Mucosa of descending colon (tissue), 3 donors: ENCODE measurements around the gene BOLA3. TPM values are rescaled to one million over a fixed set of nuclear protein-coding genes. Genes with fewer than 3 reads are reported as not detected.

Experiments
- ATAC-seq: fragments of 200-7000 bp; cut with Tn5 transposase; one replicate; pipeline ENCODE4 v1.9.1; 2020; ENCODE audit warnings: mild to moderate bottlenecking, moderate library complexity
- DNase-seq, 3 donors: peaks; one replicate each; pipeline ENCODE4 v3.0.0-alpha.2; 2020
- H3K36me3 ChIP-seq: fragments of 200-600 bp; one replicate; pipeline ENCODE4 v1.8.0; 2021; ENCODE audit warnings: low read depth, mild to moderate bottlenecking
- H3K4me1 ChIP-seq: fragments of 200-600 bp; one replicate; pipeline ENCODE4 v1.8.0; 2021; ENCODE audit warnings: low read depth, mild to moderate bottlenecking
- H3K4me3 ChIP-seq: fragments of 200-600 bp; one replicate; pipeline ENCODE4 v1.8.0; 2021; ENCODE audit warnings: mild to moderate bottlenecking
- H3K9me3 ChIP-seq: fragments of 200-600 bp; one replicate; pipeline ENCODE4 v1.8.0; 2021; ENCODE audit warnings: mild to moderate bottlenecking
- CTCF ChIP-seq: fragments of 200-600 bp; IDR thresholded peaks from one replicate; pipeline ENCODE4 v1.8.0; 2022; ENCODE audit warnings: antibody characterized with exemption, mild to moderate bottlenecking
- intact Hi-C, 2 donors: fragments of 100-400 bp; cut with DNase I in 1 of 2; cut with micrococcal nuclease in 1 of 2; formaldehyde crosslinking; loops; one replicate each; pipeline versions ENCODE4 v1.11.0 to v1.11.1; 2022; cut with DNase I, micrococcal nuclease
- total RNA-seq, 3 donors: library from RNA; stranded (reverse); fragmentation: NEBNext Ultra II Directional in 2 of 3; extraction: Animal tissue kit (Norgen Biotek cat#: 25700) in 2 of 3; gene quantifications; one replicate each; pipeline versions ENCODE4 v1.2.1 to v1.2.4, GENCODE V29; 2021 to 2023
- donor health status: DM: no; HTN: no; CAD: no; lungs with moderate emphysema.
- donor health status: DM: no; HTN: no; CAD: no.
- donor health status: DM: no; HTN: yes; CAD: no.

Gene BOLA3
- total RNA-seq, 3 donors from 2014 or later = 29.6 to 47.0 (median 38.0) TPM

DNA sequence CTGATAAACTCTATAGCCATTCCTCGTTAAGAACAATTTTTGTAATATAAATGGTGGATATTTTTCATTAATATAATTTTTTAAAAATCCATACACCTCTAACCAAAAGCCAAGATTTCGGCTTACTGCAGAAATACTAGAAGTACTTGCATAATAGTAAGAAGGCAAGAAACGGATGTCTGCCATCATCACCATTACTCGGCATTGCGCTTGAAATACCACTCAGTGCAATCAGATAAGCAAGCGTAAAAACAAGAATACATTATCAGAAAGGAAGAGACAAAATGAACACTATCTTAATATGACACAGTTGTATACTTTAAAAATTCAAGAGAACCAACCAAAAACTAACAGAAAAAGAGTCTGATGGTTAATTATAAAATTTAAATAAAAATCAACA is 15.2 kb upstream of the BOLA3 start:
- ATAC-seq = no peak
- TF ChIP-seq CTCF = no peak
- no peaks in the 10 kb centered on the region for H3K9me3 ChIP-seq

DNA sequence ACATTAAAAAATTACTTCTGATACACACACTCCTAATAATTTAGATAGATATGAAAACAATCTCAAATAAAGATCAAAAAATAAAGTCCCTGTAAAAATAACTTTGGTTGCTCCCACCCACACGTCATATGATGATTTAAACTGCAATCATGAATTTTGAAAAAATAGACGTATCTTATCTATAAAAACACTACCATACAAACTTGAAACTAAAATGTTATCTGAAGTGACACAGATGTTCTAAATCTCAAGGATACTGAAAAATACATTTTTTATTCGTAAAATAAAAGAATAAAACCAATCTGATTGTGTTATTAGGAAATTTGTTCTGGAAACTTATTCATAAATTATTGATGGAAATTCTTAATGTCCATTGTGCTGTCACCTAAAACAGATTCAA is 8.1 kb upstream of the BOLA3 start:
- DNase-seq (no peak), ATAC-seq (no peak)
- Histone ChIP-seq H3K9me3 (no peaks in the 10 kb centered on the region), H3K4me1 (no peaks in the 10 kb centered on the region), H3K36me3 (peaks cover 11% of the 10 kb centered on the region), H3K4me3 (no peak overlapping the region)
- intact Hi-C loops = no loop called here
- no peak for TF ChIP-seq CTCF

More for the DNA sequence above, 15.2 kb upstream of the BOLA3 start:
- Histone ChIP-seq H3K36me3 (peaks cover 21% of the 10 kb centered on the region), H3K4me1 (no peaks in the 10 kb centered on the region), H3K4me3 (no peak overlapping the region)
- intact Hi-C loops = no loop called here
- no peak for DNase-seq

DNA sequence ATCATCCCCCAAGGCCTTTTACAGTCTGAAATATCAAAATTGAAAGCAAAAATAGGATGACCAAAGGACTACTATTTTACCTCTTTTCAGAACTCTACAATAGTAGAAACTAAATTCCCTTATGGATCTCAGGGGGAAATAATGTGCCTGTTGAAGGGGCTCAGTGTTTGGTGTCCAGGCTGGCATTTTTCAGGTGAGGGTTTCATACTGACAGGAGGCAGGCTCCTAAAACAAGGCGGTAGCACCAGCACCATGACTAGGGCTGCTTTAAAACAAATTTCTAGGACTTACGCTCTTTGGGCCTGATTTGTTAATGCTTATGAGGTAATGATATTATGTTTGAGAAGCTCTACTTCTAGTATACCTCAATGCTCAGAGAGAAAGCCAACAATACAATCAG is 5.2 kb upstream of the BOLA3 start:
- H3K36me3 ChIP-seq = no peaks in the 10 kb centered on the region
- no peak for DNase-seq
- intact Hi-C loops = no loop called here

DNA sequence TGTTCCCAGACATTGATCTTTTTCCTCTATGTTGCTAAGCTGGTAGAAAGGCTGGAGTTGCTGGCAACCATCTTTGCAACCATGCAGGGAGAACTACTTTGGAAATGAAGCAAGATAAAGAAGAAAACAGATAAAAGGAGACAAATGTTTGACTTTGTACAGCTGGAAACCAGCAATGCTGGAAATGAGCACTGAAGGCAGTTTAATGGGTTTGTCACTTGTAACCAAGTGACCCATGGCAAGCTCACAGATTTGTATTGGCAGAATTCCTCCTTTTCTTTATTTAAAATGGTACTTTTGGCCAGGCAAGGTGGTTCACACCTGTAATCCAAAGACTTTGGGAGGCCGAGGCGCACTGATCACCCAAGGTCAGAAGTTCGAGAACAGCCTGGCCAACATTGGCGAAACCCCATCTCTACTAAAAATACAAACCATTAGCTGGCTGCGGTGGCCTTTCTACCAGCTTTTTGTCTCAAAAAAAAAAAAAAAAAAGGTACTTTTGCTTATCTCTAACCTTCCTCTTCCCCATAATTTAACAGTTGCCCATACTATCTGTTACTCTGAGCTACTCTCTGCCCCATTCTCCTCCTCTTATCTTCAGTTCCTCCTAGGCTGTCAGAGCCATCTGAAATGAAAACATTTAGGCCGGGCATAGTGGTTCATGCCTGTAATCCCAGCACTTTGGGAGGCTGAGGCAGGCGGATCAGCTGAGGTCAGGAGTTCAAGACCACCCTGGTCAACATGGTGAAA is 2.0 kb upstream of the BOLA3 start:
- Histone ChIP-seq H3K36me3 (no peaks in the 10 kb centered on the region), H3K4me1 (peaks cover 12% of the 10 kb centered on the region), H3K4me3 (no peak overlapping the region), H3K9me3 (no peaks in the 10 kb centered on the region)
- DNase-seq = no peak
- TF ChIP-seq CTCF = no peak
- intact Hi-C loops = no loop called here
- ATAC-seq = no peak

More for the DNA sequence above, 5.2 kb upstream of the BOLA3 start:
- Histone ChIP-seq H3K4me3 (no peak overlapping the region), H3K9me3 (no peaks in the 10 kb centered on the region), H3K4me1 (no peaks in the 10 kb centered on the region)
- no peak for TF ChIP-seq CTCF
- ATAC-seq = no peak

- ATAC-seq = no peak
- H3K36me3 ChIP-seq = no peaks in the 10 kb centered on the region
- intact Hi-C loops = no loop called here
Measured at GRCh38 chr2:74149247-74149525, 1.5 kb upstream of the BOLA3 start.

More at GRCh38 chr2:74149247-74149525, 1.5 kb upstream of the BOLA3 start:
- no peak for DNase-seq
- no peak overlapping the region for H3K4me3 ChIP-seq
- no peaks in the 10 kb centered on the region for H3K9me3 ChIP-seq
- TF ChIP-seq CTCF = no peak
- H3K4me1 ChIP-seq = peaks cover 12% of the 10 kb centered on the region
